NT2/D1 (cell line): Measurements from ENCODE around the gene CACNA1C.

Experiments used
- DNase-seq: peaks from one replicate; pipeline ENCODE4 v3.0.0-alpha.2; 2011; ENCODE audit warnings: low read depth, low spot score
- H3K27me3 ChIP-seq: 2 replicates; pipeline ENCODE4 v1.6.0; 2011; ENCODE audit warnings: mild to moderate bottlenecking; ENCODE audit not compliant: insufficient read length, insufficient read depth
- H3K36me3 ChIP-seq: 2 replicates; pipeline ENCODE4 v1.6.1; 2011; ENCODE audit warnings: mild to moderate bottlenecking, low read length, mixed read lengths; ENCODE audit not compliant: insufficient read depth, insufficient read length
- H3K4me1 ChIP-seq: 2 replicates; pipeline ENCODE4 v1.5.1; 2011; ENCODE audit not compliant: insufficient read depth, insufficient read length
- H3K4me3 ChIP-seq: 2 replicates; pipeline ENCODE4 v1.5.1; 2011; ENCODE audit warnings: low read depth; ENCODE audit not compliant: insufficient read length
- H3K9ac ChIP-seq: 2 replicates; pipeline ENCODE4 v1.6.0; 2011; ENCODE audit warnings: low read depth; ENCODE audit not compliant: insufficient read length
- H3K9me3 ChIP-seq: 2 replicates; pipeline ENCODE4 v1.5.1; 2011; ENCODE audit warnings: mild to moderate bottlenecking, low read length; ENCODE audit not compliant: insufficient read depth
- SUZ12 ChIP-seq: IDR thresholded peaks from 2 replicates; pipeline ENCODE4 v1.6.1; 2011; ENCODE audit not compliant: insufficient read length, insufficient read depth; ENCODE audit errors: extremely low read depth
- YY1 ChIP-seq: IDR thresholded peaks from 2 replicates; pipeline ENCODE4 v1.6.1; 2011; ENCODE audit not compliant: insufficient read length, insufficient read depth
- ZNF274 ChIP-seq: IDR thresholded peaks from 2 replicates; pipeline ENCODE4 v1.6.1; 2011; ENCODE audit warnings: mild to moderate bottlenecking, low read depth, low read length

The CACNA1C gene

DNA sequence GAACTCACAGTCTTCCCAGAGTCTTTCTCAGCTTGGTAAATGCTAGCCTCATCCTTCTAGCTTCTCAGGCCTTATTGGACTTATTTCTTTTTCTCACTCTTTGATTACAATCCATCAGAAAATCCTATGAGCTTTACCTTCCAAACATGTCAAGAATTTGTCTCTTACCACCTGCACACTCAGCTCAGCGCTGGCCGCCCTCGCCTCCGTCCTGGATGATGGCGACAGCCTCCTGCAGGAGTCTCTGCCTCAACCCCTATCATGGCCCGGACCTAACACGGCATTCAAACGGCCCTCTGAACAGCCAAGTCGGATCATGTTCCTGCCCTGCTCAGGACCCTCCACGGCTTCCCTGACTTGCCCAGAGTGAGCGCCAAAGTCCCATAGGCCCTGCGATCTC is 408.9 kb downstream of the CACNA1C start:
- Histone ChIP-seq H3K4me1 (peaks cover 4% of the 10 kb centered on the region), H3K36me3 (no peaks in the 10 kb centered on the region), H3K9ac (no peak overlapping the region), H3K27me3 (no peaks in the 10 kb centered on the region), H3K4me3 (no peak overlapping the region), H3K9me3 (no peaks in the 10 kb centered on the region)
- no peak for DNase-seq
- TF ChIP-seq YY1 (no peak), ZNF274 (no peak), SUZ12 (no peak)

DNA sequence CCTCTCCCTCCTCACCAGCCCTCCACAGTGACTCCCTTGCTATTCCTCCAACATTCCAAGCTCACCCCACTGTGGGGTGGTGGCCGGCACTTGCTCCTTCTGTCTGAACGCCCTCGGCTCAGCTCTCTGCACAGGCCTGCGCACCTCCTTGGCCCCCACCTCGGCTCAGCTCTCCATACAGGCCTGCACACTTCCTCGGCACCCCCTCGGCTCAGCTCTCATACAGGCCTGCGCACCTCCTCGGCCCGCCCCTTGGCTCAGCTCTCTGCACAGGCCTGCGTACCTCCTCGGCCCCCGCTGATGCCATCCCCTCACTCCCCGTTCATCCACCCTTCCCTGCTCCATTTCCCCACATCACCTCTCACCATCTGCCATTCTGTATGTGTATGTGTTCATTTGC is 409.3 kb downstream of the CACNA1C start:
- Histone ChIP-seq H3K9ac (no peak overlapping the region), H3K9me3 (no peaks in the 10 kb centered on the region), H3K27me3 (no peaks in the 10 kb centered on the region), H3K4me1 (peaks cover 3% of the 10 kb centered on the region), H3K36me3 (no peaks in the 10 kb centered on the region), H3K4me3 (no peak overlapping the region)
- TF ChIP-seq SUZ12 (no peak), ZNF274 (no peak), YY1 (no peak)
- DNase-seq, result no peak

DNA sequence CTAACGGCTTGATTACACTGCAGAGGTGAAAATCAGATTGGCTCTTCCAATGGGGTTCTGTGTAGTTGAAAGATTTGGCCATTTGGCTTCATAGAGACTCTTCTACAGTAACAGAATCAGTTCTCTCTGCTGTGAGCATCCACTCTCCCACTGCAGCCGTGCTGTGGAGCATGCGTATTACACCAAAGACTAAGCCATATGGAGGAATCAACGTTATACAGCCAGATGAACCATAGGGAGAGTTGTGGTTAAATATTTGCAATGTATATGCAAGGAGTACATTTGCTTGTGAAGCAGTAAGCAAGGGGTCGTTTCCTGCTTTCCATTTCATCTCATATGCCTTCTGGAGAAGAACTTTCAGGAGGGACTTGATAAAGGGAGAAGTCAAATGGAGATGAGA is 410.9 kb downstream of the CACNA1C start:
- TF ChIP-seq SUZ12, result no peak
- TF ChIP-seq YY1, result no peak
- TF ChIP-seq ZNF274, result no peak
- H3K4me1 ChIP-seq, result no peaks in the 10 kb centered on the region

DNA sequence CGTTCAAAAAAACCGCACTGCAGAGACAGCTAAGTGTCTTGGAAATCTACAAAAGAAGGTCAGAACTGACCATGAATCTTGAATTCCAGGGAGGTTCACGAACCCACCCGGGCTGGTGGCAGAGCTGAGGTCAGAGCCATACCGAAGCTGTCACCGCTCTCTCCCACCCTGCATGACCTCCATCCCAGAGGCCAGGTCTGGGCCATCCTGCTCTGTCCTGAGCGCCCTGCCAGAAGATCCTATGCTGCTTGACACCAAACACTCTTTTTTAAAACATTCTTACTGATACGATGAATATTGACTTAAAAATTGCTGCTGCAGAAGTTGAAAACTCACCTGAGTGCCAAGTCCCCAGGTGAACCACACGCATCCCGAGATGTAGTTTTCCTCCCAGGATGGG is 412.9 kb downstream of the CACNA1C start:
- DNase-seq, result no peak
- Histone ChIP-seq H3K9ac (no peak overlapping the region), H3K9me3 (no peaks in the 10 kb centered on the region), H3K4me1 (no peaks in the 10 kb centered on the region), H3K36me3 (no peaks in the 10 kb centered on the region), H3K27me3 (no peaks in the 10 kb centered on the region), H3K4me3 (no peak overlapping the region)
- TF ChIP-seq SUZ12 (no peak), YY1 (no peak), ZNF274 (no peak)

More for the DNA sequence above, 410.9 kb downstream of the CACNA1C start:
- Histone ChIP-seq H3K27me3 (no peaks in the 10 kb centered on the region), H3K9ac (no peak overlapping the region), H3K9me3 (no peaks in the 10 kb centered on the region), H3K36me3 (no peaks in the 10 kb centered on the region), H3K4me3 (no peak overlapping the region)
- no peak for DNase-seq

DNA sequence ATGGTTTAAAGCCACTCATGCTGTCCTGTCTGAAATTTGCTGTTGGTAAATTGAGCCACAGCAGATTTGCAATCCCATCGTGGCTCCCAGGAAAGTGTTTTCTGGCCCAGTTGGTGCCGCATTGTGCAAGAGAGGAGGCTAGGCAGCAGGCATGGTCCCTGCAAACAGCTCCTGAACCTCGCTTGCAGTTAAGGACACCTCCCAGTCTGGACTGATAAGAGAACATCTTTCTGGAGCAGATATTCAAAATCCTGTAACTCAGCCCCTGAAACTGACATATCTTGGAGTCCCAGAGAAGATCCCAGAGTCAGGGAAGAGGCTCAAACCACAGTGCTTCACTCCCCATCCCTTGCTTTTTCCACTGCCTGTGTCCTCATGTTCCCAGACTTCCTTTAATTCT is 413.4 kb downstream of the CACNA1C start:
- TF ChIP-seq ZNF274, result no peak
- TF ChIP-seq YY1, result no peak
- TF ChIP-seq SUZ12, result no peak
- H3K9ac ChIP-seq, result no peak overlapping the region
- H3K36me3 ChIP-seq, result no peaks in the 10 kb centered on the region
- no peak overlapping the region for H3K4me3 ChIP-seq
- no peaks in the 10 kb centered on the region for H3K27me3 ChIP-seq
- H3K9me3 ChIP-seq, result no peaks in the 10 kb centered on the region
- no peak for DNase-seq
- no peaks in the 10 kb centered on the region for H3K4me1 ChIP-seq

DNA sequence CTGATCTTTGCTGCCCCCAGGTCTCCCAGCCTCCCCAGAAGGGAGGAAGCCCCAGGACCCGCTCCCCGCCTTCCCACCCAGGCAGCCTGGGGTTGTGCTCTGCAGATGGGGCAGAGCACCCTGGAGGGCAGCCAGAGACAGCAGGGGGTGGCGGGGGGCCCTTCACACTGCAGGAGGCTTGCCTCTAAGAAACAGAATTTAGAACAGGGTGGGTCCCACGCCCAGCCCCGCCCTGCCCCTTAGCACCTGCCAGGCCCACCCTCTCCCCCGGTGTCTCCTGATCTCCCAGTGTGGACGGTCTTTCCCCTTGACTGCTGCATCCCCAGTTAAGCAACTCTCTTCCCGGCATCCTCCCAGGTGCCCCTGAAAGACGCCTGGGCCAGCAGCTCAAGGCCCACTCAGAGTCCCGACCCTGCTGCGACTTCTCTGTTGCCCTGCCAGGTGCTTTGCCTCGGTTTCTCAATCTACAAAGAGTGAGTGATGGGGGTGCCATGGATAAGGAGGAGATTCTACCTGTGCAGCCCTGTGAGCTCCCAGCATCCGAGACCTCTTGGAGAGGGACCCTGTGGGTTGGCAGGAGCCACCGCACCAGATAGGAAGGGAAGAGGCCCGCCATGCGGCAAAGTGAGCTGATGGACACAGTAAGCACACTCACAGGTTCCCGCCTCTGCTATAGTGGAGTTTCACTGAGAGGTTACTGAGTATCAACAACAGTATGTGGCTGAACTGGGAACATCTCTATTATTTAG is 414.8 kb downstream of the CACNA1C start:
- H3K27me3 ChIP-seq, result no peaks in the 10 kb centered on the region

DNA sequence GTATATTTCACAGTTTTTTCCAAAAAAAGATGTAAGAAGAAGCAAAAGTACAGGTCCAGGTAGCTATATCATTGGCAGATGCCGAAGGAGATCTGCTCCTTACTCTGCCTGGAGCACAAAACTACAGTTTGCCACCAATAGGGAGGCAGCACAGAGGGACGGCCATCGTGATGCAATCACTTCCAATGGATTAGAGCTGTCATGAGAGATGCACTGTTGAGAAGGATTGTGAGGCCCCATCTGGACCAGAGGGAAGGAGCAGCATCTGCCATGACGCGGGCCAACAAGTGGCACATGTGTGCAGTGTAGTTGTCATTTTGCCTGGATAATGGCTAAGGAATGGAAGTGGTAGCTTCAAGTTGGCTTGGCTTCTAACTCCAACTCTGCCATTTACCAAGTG is 423.2 kb downstream of the CACNA1C start:
- H3K27me3 ChIP-seq, result no peaks in the 10 kb centered on the region
- H3K9ac ChIP-seq, result no peak overlapping the region
- H3K36me3 ChIP-seq, result no peaks in the 10 kb centered on the region
- DNase-seq, result no peak
- peaks cover 8% of the 10 kb centered on the region; the same call in 1 of the 2 replicates for H3K9me3 ChIP-seq
- no peak overlapping the region for H3K4me3 ChIP-seq
- H3K4me1 ChIP-seq, result no peaks in the 10 kb centered on the region
- TF ChIP-seq YY1, result no peak
- no peak for TF ChIP-seq SUZ12
- TF ChIP-seq ZNF274, result no peak

More for the DNA sequence above, 414.8 kb downstream of the CACNA1C start:
- no peak overlapping the region for H3K9ac ChIP-seq
- no peaks in the 10 kb centered on the region for H3K36me3 ChIP-seq
- TF ChIP-seq ZNF274 (no peak), SUZ12 (no peak), YY1 (no peak)
- H3K4me1 ChIP-seq, result no peaks in the 10 kb centered on the region
- no peak for DNase-seq
- H3K9me3 ChIP-seq, result no peaks in the 10 kb centered on the region
- H3K4me3 ChIP-seq, result no peak overlapping the region
